ENCODE measurements around the gene CD72.

Gene CD72

GRCh38 chr9:35577486-35577885, 40.7 kb downstream of the CD72 start:
- no peak for DNase-seq (ENCODE audit: extremely low read depth, low read depth)
- no peak for TF ChIP-seq CTCF (IDR thresholded peaks at IDR 0.05; ENCODE audit: low read depth, low read length, missing control alignments)

DNA sequence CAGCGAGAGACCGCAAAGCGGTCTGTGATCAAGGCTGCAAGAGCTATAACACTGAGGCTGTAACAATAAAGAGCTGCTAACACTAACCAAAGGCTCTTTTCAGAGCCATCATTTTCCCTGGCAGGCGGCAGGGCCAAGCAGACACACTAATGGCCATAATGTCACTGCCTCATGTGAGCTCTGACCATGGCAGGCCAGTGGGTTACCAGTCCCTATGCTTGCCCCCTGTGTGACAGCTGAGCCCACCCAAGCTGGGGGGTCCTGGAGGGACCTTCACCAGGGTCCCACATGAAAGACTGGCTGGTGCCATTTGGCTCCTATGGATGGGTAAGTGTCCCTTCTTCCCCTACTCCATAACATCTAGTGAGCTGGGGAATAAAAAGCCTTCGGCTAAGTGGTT, 42.7 kb downstream of the CD72 start:
- H3K4me3 ChIP-seq (replicated peaks; ENCODE audit: low read depth, low read length), result no peak overlapping the region
- no peak for TF ChIP-seq CTCF (IDR thresholded peaks at IDR 0.05; ENCODE audit: low read depth, low read length, missing control alignments)
- no peak for DNase-seq (ENCODE audit: extremely low read depth, low read depth)

More at GRCh38 chr9:35577486-35577885, 40.7 kb downstream of the CD72 start:
- no peak overlapping the region for H3K4me3 ChIP-seq (replicated peaks; ENCODE audit: low read depth, low read length)

DNA sequence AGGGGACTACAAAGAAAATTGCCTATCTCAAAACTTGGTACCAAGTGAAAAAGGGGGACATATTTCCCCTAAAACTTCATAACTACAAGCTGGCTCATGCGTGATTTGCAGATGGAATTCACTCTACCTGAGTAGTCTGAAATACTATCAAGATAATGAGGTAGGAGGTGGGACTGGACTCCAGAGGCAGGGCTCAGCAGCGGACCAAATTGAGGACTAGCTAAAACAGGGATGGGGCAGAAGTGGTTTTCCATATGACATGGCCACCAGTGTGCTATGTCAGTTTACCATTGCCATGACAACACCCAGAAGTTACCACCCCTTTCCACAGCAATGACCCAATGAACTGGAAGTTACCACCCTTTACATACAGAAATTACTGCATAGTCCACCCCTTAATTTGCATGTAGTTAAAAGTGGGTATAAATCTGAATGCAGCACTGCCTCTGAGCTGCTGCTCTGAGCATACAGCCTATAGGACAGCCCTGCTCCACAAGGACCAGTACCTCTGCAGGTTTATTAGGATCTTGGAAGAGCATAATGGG, 43.6 kb downstream of the CD72 start:
- DNase-seq (ENCODE audit: extremely low read depth, low read depth), result no peak
- no peak overlapping the region for H3K4me3 ChIP-seq (replicated peaks; ENCODE audit: low read depth, low read length)
- TF ChIP-seq CTCF (IDR thresholded peaks at IDR 0.05; ENCODE audit: low read depth, low read length, missing control alignments), result no peak

DNA sequence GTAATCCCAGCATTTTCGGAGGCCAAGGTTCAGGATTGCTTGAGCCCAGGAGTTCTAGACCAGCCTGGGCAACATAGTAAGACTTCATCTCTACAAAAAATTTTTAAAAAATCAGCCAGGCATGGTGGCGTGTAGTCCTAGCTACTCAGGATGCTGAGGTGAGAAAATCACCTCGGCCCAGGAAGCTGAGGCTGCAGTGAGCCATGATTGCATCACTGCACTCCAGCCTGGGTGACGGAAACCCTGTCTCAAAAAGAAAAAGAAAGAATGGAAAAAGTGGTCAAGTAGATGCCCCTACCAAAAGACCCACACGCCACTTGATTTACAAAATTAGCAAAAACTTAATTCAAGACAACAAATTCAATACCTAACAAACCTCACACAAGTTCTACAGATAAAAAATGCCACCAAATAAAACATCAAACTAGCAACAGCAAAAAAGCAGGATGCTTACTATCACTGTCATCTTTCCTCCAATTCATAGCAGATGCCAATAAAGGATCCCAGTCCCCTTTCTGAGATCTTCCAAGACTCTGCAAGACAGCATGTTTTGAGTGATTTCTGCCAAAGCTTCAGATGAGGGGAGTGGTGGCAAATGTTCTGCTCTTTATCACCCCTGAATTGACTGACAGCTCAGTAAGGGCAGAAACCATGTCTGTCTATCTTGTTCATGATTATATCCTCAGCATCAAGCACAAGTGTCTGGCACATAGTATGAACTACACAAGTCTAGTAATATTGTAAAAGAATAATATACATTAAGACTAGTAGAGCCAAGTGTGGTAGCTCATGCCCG, 47.3 kb downstream of the CD72 start:
- DNase-seq (ENCODE audit: extremely low read depth, low read depth), result no peak
- TF ChIP-seq CTCF (IDR thresholded peaks at IDR 0.05; ENCODE audit: low read depth, low read length, missing control alignments), result no peak
- no peak overlapping the region for H3K4me3 ChIP-seq (replicated peaks; ENCODE audit: low read depth, low read length)

DNA sequence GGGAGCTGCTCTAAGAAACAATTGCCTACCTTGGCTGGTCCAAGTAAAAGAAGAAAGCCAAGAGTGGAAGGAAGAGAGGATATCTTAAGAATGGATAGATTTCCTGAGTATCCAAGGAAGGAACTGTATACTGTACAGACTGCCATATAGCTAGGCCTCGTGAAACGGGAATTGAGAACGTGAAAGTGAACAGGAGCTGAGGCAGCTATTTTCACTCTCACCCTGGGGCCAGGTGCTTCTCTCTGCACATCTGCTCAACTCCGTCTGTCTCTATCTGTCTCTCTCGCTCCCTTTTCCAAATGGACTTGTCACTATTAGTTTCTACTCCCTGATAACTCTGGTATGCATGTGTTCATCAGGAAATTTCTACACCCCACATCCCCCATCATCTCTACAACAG, 49.0 kb downstream of the CD72 start:
- TF ChIP-seq CTCF (IDR thresholded peaks at IDR 0.05; ENCODE audit: low read depth, low read length, missing control alignments), result no peak
- no peak overlapping the region for H3K4me3 ChIP-seq (replicated peaks; ENCODE audit: low read depth, low read length)

DNA sequence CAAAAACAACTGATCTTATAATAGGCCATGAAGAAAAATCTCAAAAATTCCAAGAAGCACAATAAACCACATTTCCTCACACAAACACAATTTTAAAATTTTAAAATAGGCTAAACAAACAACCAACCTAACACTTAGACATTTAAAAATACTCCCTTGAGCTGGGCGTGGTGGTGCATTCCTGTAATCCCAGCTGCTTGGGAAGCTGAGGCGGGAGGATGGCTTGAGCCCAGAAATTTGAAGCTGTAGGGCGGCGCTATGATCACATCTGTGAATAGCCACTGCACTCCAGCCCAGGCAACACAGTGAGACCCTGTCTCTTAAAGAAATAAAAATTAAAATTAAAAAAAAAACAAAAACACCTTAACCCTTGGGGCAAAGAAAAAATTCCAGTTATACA, 50.0 kb downstream of the CD72 start:
- H3K4me3 ChIP-seq (replicated peaks; ENCODE audit: low read depth, low read length), result no peak overlapping the region
- TF ChIP-seq CTCF (IDR thresholded peaks at IDR 0.05; ENCODE audit: low read depth, low read length, missing control alignments), result no peak
- no peak for DNase-seq (ENCODE audit: extremely low read depth, low read depth)

More for the DNA sequence above, 49.0 kb downstream of the CD72 start:
- DNase-seq (ENCODE audit: extremely low read depth, low read depth), result no peak

Data from HFF-Myc (cell line).